Neural crest cell (in vitro differentiated cells): ENCODE results near the gene RPS4Y1. TPM values are rescaled to one million over a fixed set of nuclear protein-coding genes. Genes with fewer than 3 reads are reported as not detected.
"Not testable (repeated sequence)": the region's sequence is repeated elsewhere in the genome, so short reads cannot be mapped to it uniquely, and the experiment has no call there.

Experiments used
- DNase-seq: peaks from one replicate; pipeline ENCODE4 v3.0.0; 2021; ENCODE audit warnings: low read depth, mixed read lengths, low spot score
- H3K27ac Mint-ChIP-seq: one replicate; pipeline ENCODE4 v1.8.0; 2021; ENCODE audit warnings: mild to moderate bottlenecking, mixed read lengths; ENCODE audit not compliant: unreplicated experiment
- H3K27me3 Mint-ChIP-seq: 2 replicates; pipeline ENCODE4 v1.8.0; 2021; ENCODE audit warnings: low read depth, mild to moderate bottlenecking, mixed read lengths
- H3K36me3 Mint-ChIP-seq: 2 replicates; pipeline ENCODE4 v1.8.0; 2021; ENCODE audit warnings: low read depth, mild to moderate bottlenecking, mixed read lengths
- H3K4me1 Mint-ChIP-seq: 2 replicates; pipeline ENCODE4 v1.8.0; 2021; ENCODE audit warnings: mixed read lengths
- H3K4me3 Mint-ChIP-seq: one replicate; pipeline ENCODE4 v1.8.0; 2021; ENCODE audit warnings: mild to moderate bottlenecking, mixed read lengths
- H3K9me3 Mint-ChIP-seq: 2 replicates; pipeline ENCODE4 v1.8.0; 2021; ENCODE audit warnings: mixed read lengths
- total RNA-seq: library from RNA; stranded (reverse); gene quantifications from 2 replicates; pipeline ENCODE4 v1.2.1, GENCODE V29; 2021
- TF ChIP-seq, protein P1 (sequence below): fragments of 200-600 bp; sonication (generic); conservative IDR thresholded peaks from 2 replicates; pipeline ENCODE4 v1.5.0; 2021; ENCODE audit warnings: antibody characterized with exemption, mild to moderate bottlenecking

RPS4Y1 gene
- total RNA-seq, 1 donor from 2014 or later: not detected

- H3K4me3 Mint-ChIP-seq: no peak overlapping the region
- H3K36me3 Mint-ChIP-seq: no peaks in the 10 kb centered on the region
- no peaks in the 10 kb centered on the region for H3K9me3 Mint-ChIP-seq
- no peaks in the 10 kb centered on the region for H3K4me1 Mint-ChIP-seq
- TF ChIP-seq, protein P1, sequence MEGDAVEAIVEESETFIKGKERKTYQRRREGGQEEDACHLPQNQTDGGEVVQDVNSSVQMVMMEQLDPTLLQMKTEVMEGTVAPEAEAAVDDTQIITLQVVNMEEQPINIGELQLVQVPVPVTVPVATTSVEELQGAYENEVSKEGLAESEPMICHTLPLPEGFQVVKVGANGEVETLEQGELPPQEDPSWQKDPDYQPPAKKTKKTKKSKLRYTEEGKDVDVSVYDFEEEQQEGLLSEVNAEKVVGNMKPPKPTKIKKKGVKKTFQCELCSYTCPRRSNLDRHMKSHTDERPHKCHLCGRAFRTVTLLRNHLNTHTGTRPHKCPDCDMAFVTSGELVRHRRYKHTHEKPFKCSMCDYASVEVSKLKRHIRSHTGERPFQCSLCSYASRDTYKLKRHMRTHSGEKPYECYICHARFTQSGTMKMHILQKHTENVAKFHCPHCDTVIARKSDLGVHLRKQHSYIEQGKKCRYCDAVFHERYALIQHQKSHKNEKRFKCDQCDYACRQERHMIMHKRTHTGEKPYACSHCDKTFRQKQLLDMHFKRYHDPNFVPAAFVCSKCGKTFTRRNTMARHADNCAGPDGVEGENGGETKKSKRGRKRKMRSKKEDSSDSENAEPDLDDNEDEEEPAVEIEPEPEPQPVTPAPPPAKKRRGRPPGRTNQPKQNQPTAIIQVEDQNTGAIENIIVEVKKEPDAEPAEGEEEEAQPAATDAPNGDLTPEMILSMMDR: no peak
- no peak for DNase-seq
- no peak overlapping the region for H3K27ac Mint-ChIP-seq
- H3K27me3 Mint-ChIP-seq: no peaks in the 10 kb centered on the region
Measured at GRCh38 chrY:2866581-2866980, 25.2 kb downstream of the RPS4Y1 start.

DNA sequence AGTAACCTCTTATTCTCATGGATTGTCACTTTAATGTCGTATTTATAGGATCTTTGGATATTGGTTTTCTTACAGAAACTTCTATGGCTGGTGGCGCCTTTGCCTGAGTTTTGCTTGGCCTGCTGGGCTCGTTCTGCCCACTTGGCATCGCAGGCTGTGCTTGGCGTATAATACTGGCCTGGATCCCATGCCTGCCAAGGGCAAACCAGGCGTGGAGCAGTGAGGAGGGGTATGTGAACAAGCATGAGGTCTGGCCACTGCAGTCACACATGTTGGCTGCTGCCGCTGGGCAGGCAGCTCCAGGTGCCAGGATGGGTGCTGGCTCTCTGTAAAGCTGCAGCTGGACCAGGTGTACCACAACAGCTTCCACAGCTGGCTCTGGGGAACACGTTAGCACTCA lies 26.1 kb downstream of the RPS4Y1 start:
- Mint-ChIP-seq H3K4me1 (no peaks in the 10 kb centered on the region), H3K27me3 (no peaks in the 10 kb centered on the region), H3K4me3 (no peak overlapping the region), H3K9me3 (no peaks in the 10 kb centered on the region), H3K27ac (no peak overlapping the region), H3K36me3 (no peaks in the 10 kb centered on the region)
- TF ChIP-seq, protein P1: no peak
- DNase-seq: no peak

GRCh38 chrY:2868035-2868607 lies 26.7 kb downstream of the RPS4Y1 start:
- no peaks in the 10 kb centered on the region for H3K9me3 Mint-ChIP-seq
- H3K36me3 Mint-ChIP-seq: no peaks in the 10 kb centered on the region
- H3K27ac Mint-ChIP-seq: no peak overlapping the region
- no peaks in the 10 kb centered on the region for H3K27me3 Mint-ChIP-seq
- no peak overlapping the region for H3K4me3 Mint-ChIP-seq
- H3K4me1 Mint-ChIP-seq: no peaks in the 10 kb centered on the region
- TF ChIP-seq, protein P1: no peak
- no peak for DNase-seq

DNA sequence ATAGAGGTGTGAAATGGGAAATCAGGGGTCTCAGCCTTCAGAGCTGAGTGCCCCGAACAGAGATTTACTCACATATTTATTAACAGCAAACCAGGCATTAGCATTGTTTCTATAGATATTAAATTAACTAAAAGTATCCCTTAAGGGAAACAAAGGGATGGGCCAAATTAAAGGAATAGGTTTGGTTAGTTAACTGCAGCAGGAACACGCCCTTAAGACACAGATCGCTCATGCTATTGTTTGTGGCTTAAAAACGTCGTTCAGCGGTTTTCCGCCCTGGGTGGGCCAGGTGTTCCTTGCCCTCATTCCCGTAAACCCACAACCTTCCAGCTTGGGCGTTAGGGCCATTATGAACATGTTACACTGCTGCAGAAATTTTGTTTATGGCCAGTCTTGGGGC lies 30.8 kb downstream of the RPS4Y1 start:
- H3K4me1 Mint-ChIP-seq, H3K27ac Mint-ChIP-seq, H3K36me3 Mint-ChIP-seq, H3K27me3 Mint-ChIP-seq, H3K9me3 Mint-ChIP-seq, H3K4me3 Mint-ChIP-seq, DNase-seq: not testable (repeated sequence)

GRCh38 chrY:2874211-2874610 lies 32.8 kb downstream of the RPS4Y1 start:
- Mint-ChIP-seq H3K9me3 (no peaks in the 10 kb centered on the region), H3K27ac (no peak overlapping the region), H3K27me3 (no peaks in the 10 kb centered on the region), H3K4me3 (no peak overlapping the region), H3K4me1 (no peaks in the 10 kb centered on the region), H3K36me3 (no peaks in the 10 kb centered on the region)
- no peak for DNase-seq
- TF ChIP-seq, protein P1: no peak

- TF ChIP-seq, protein P1: no peak
- Mint-ChIP-seq H3K4me1 (no peaks in the 10 kb centered on the region), H3K27me3 (no peaks in the 10 kb centered on the region), H3K9me3 (no peaks in the 10 kb centered on the region), H3K4me3 (no peak overlapping the region), H3K27ac (no peak overlapping the region), H3K36me3 (no peaks in the 10 kb centered on the region)
- DNase-seq: no peak
Measured at GRCh38 chrY:2883561-2883960, 42.2 kb downstream of the RPS4Y1 start.
